B cell (primary cell): ENCODE data around the gene PRICKLE2. TPM values are rescaled to one million over a fixed set of nuclear protein-coding genes. Genes with fewer than 3 reads are reported as not detected.

Experiments
- ATAC-seq: fragments of 200-7000 bp; cut with Tn5 transposase; one replicate; pipeline ENCODE4 v1.10.0; 2021; ENCODE audit warnings: low read depth, mild to moderate bottlenecking, moderate number of reproducible peaks, moderate library complexity
- CTCF ChIA-PET: fragments of 350-600 bp; sonication (Branson Sonifier 250); formaldehyde crosslinking; loops from one replicate; lab custom pipeline; 2021; ENCODE audit warnings: antibody characterized with exemption, inconsistent platforms; lab: Charles Lee
- POLR2A ChIA-PET: fragments of 350-600 bp; sonication (Branson Sonifier 250); formaldehyde crosslinking; loops from one replicate; lab custom pipeline; 2021; ENCODE audit warnings: antibody characterized with exemption; lab: Charles Lee
- DNase-seq: peaks from one replicate; pipeline ENCODE4 v3.0.0; 2013
- H2AFZ ChIP-seq: 2 replicates; pipeline ENCODE4 v1.6.1; 2012; ENCODE audit warnings: mild to moderate bottlenecking, low read depth, low read length; ENCODE audit not compliant: insufficient read depth, poor library complexity, severe bottlenecking
- H3K27ac ChIP-seq, 2 donors: 1 replicate in 1 of 2; 2 replicates in 1 of 2; pipeline ENCODE4 v1.5.1; 2012 to 2013; ENCODE audit warnings: low read length in 2 of 2, mild to moderate bottlenecking in 2 of 2, moderate library complexity in 1 of 2
- H3K27me3 ChIP-seq, 4 experiments: fragments of 200-600 bp in 1 of 4; sonication (generic) in 1 of 4; replicated peaks in 1 of 4; 1 replicate in 2 of 4; 2 replicates in 2 of 4; pipeline versions ENCODE4 v1.6.1 to v1.7.0; 2013 to 2016; ENCODE audit warnings: low read length in 3 of 4, mild to moderate bottlenecking in 2 of 4, mixed read lengths in 1 of 4, moderate library complexity in 1 of 4; ENCODE audit not compliant: insufficient read depth in 4 of 4, control insufficient read depth in 3 of 4; ENCODE audit errors: control extremely low read depth in 1 of 4
- H3K36me3 ChIP-seq, 2 experiments: replicated peaks in 1 of 2; 1 replicate in 1 of 2; 2 replicates in 1 of 2; pipeline versions ENCODE4 v1.6.1 to v1.7.1; 2013; ENCODE audit warnings: low read length in 1 of 2; ENCODE audit not compliant: insufficient read depth in 2 of 2, control insufficient read depth in 1 of 2; ENCODE audit errors: control extremely low read depth in 1 of 2, extremely low read depth in 1 of 2
- H3K4me1 ChIP-seq, 2 donors: fragments of 200-600 bp in 1 of 2; sonication (generic) in 1 of 2; 1 replicate in 1 of 2; 2 replicates in 1 of 2; pipeline versions ENCODE4 v1.5.1 to v1.6.1; 2013 to 2017; ENCODE audit warnings: low read length in 2 of 2; ENCODE audit not compliant: control insufficient read depth in 2 of 2, insufficient read depth in 2 of 2
- H3K4me2 ChIP-seq: replicated peaks from 2 replicates; pipeline ENCODE3; 2012; ENCODE audit warnings: mild to moderate bottlenecking, low read depth, low read length; ENCODE audit not compliant: poor library complexity, severe bottlenecking
- H3K4me3 ChIP-seq, 5 experiments: fragments of 200-600 bp in 1 of 5; sonication (generic) in 1 of 5; 1 replicate in 3 of 5; 2 replicates in 2 of 5; pipeline versions ENCODE4 v1.5.1 to v1.7.0; 2011 to 2016; ENCODE audit warnings: low read length in 4 of 5, mild to moderate bottlenecking in 4 of 5, low read depth in 2 of 5, control low read depth in 1 of 5, moderate library complexity in 1 of 5; ENCODE audit not compliant: insufficient read depth in 1 of 5; ENCODE audit errors: control extremely low read depth in 1 of 5, extremely low read depth in 1 of 5
- H3K79me2 ChIP-seq: fragments of 200-600 bp; sonication (generic); one replicate; pipeline ENCODE4 v1.6.0; 2016; ENCODE audit warnings: low read length; ENCODE audit not compliant: control insufficient read depth, insufficient read depth
- H3K9ac ChIP-seq: fragments of 200-600 bp; sonication (generic); 2 replicates; pipeline ENCODE4 v1.6.1; 2017; ENCODE audit warnings: mild to moderate bottlenecking, low read length, moderate library complexity
- H3K9me3 ChIP-seq, 3 donors: one replicate each; pipeline versions ENCODE4 v1.6.1 to v1.7.1; 2013; ENCODE audit warnings: low read length in 2 of 3; ENCODE audit not compliant: control insufficient read depth in 2 of 3, insufficient read depth in 1 of 3; ENCODE audit errors: control extremely low read depth in 1 of 3
- H4K20me1 ChIP-seq: 2 replicates; pipeline ENCODE4 v1.6.0; 2012; ENCODE audit warnings: mild to moderate bottlenecking, low read length; ENCODE audit not compliant: insufficient read depth, control insufficient read depth, poor library complexity, severe bottlenecking
- H3K27ac Mint-ChIP-seq: one replicate; pipeline ENCODE4 v1.8.0; 2021; ENCODE audit warnings: mixed read lengths
- H3K27me3 Mint-ChIP-seq: one replicate; pipeline ENCODE4 v1.8.0; 2021; ENCODE audit warnings: mixed read lengths
- H3K4me1 Mint-ChIP-seq: one replicate; pipeline ENCODE4 v1.8.0; 2021; ENCODE audit warnings: mixed read lengths
- H3K4me3 Mint-ChIP-seq: one replicate; pipeline ENCODE4 v1.8.0; 2021; ENCODE audit warnings: mixed read lengths
- H3K9me3 Mint-ChIP-seq: one replicate; pipeline ENCODE4 v1.8.0; 2022; ENCODE audit warnings: mixed read lengths; ENCODE audit not compliant: insufficient read depth
- EZH2 ChIP-seq: IDR thresholded peaks from 2 replicates; pipeline ENCODE4 v1.6.1; 2012; ENCODE audit warnings: borderline replicate concordance, low read depth, mild to moderate bottlenecking, moderate library complexity, low read length; ENCODE audit not compliant: insufficient read depth, poor library complexity, severe bottlenecking
- WGBS: methylation state at CpG from one replicate; pipeline ENCODE4 v1.1.5; 2013; ENCODE audit warnings: missing lambda C conversion rate; ENCODE audit not compliant: insufficient coverage; 5-methylcytosine and 5-hydroxymethylcytosine counted together
- intact Hi-C: fragments of 100-400 bp; cut with micrococcal nuclease; formaldehyde crosslinking; loops from one replicate; pipeline ENCODE4 v1.10.0; 2022
- polyA plus RNA-seq: library from polyadenylated mRNA; depleted of rRNA; stranded (reverse); fragments of >200 nt; gene quantifications from 2 replicates; pipeline ENCODE4 v1.2.3, GENCODE V29; 2012
- total RNA-seq, 2 donors: library from RNA; stranded (reverse); fragments of 120-200 nt in 1 of 2; gene quantifications; 1 replicate in 1 of 2; 2 replicates in 1 of 2; pipeline versions ENCODE4 v1.2.3 to v1.2.4, GENCODE V29; 2013 to 2022
- TF ChIP-seq, protein P1 (sequence below): fragments of 200-600 bp; IDR thresholded peaks from one replicate; pipeline ENCODE4 v1.8.0; 2022; ENCODE audit warnings: antibody characterized with exemption, mild to moderate bottlenecking

The PRICKLE2 gene
- total and polyA plus RNA-seq, 2 donors (not counting 1 experiment from before 2014, with no cell fraction given), result 0.30 to 1.4 TPM

DNA sequence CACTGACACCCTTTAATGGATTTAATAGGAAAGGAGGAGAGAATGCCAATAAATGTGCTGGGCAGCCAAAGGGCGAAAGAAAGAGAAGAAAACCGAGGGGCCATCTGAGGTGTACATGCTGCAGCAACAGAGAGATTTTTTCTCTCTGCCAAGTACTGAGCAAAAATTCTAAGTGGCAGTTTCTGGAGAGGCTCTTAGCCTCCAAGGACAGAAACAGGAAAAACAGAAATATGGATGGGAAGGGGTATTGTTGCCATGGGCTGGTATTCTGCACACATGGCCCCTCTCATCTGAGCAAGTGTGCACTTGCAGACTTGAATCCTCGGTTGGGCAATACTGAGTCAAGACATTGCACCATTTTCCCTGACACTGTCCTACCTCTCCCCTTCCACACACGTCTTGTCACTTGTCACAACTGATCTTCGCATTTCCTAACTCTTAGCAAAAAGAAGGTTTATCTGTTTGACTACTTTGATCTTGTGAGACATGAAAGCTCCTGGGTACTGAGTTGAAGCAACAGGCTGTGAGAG, 73.9 kb downstream of the PRICKLE2 start:
- Histone ChIP-seq H3K9ac (no peak overlapping the region), H3K27me3 (no peaks in the 10 kb centered on the region), H3K9me3 (no peaks in the 10 kb centered on the region), H4K20me1 (no peaks in the 10 kb centered on the region), H3K4me1 (no peaks in the 10 kb centered on the region), H3K36me3 (no peaks in the 10 kb centered on the region), H3K79me2 (no peaks in the 10 kb centered on the region), H3K4me2 (no peak overlapping the region), H3K27ac (no peak overlapping the region), H3K4me3 (no peak overlapping the region), H2AFZ (no peak overlapping the region)
- WGBS, result 88% methylated on average over 3 of the region's 5 CpGs
- TF ChIP-seq, protein P1, sequence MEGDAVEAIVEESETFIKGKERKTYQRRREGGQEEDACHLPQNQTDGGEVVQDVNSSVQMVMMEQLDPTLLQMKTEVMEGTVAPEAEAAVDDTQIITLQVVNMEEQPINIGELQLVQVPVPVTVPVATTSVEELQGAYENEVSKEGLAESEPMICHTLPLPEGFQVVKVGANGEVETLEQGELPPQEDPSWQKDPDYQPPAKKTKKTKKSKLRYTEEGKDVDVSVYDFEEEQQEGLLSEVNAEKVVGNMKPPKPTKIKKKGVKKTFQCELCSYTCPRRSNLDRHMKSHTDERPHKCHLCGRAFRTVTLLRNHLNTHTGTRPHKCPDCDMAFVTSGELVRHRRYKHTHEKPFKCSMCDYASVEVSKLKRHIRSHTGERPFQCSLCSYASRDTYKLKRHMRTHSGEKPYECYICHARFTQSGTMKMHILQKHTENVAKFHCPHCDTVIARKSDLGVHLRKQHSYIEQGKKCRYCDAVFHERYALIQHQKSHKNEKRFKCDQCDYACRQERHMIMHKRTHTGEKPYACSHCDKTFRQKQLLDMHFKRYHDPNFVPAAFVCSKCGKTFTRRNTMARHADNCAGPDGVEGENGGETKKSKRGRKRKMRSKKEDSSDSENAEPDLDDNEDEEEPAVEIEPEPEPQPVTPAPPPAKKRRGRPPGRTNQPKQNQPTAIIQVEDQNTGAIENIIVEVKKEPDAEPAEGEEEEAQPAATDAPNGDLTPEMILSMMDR, result no peak
- TF ChIP-seq EZH2, result no peak
- H3K4me1 Mint-ChIP-seq, result no peaks in the 10 kb centered on the region
- no peak overlapping the region for H3K4me3 Mint-ChIP-seq
- intact Hi-C loops, result no loop called here
- POLR2A ChIA-PET, result no interaction called here
- ATAC-seq, result no peak
- CTCF ChIA-PET, result no interaction called here
- no peak overlapping the region for H3K27ac Mint-ChIP-seq
- no peak for DNase-seq
- no peaks in the 10 kb centered on the region for H3K9me3 Mint-ChIP-seq
- no peaks in the 10 kb centered on the region for H3K27me3 Mint-ChIP-seq

DNA sequence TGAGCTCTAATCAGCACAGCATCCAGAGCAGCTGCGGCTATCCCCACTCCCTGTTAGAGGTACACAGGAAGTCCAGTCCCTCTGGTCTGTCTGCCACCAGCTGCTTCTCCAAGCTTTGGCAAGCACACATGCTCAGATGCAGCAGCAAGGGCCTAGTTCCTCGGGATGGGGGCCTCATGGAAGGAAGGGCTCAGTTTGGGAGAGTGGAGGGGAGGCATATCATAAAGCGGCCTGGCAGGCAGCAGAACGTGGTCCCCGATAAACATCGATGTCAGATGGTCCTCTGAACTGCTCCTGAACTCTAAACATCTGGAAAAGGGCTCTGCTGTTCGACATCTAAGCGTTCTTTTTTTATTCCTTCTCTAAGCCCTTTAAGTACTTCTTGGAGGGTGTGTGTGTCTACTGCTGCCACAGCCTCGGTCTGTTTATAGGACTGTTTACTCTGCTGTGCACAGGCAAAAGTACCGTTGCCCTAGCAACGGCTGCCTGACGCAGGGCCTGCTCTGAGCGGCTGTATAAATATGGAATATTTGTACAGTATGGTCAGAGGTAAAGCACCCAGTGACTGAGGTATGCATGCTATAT, 74.6 kb downstream of the PRICKLE2 start:
- ATAC-seq (no peak), DNase-seq (no peak)
- Histone ChIP-seq H3K9ac (no peak overlapping the region), H3K9me3 (no peaks in the 10 kb centered on the region), H3K4me2 (no peak overlapping the region), H3K27me3 (no peaks in the 10 kb centered on the region), H3K36me3 (no peaks in the 10 kb centered on the region), H3K4me1 (no peaks in the 10 kb centered on the region), H3K4me3 (no peak overlapping the region), H3K27ac (no peak overlapping the region), H4K20me1 (no peaks in the 10 kb centered on the region), H3K79me2 (no peaks in the 10 kb centered on the region), H2AFZ (no peak overlapping the region)
- no peak overlapping the region for H3K4me3 Mint-ChIP-seq
- no peaks in the 10 kb centered on the region for H3K9me3 Mint-ChIP-seq
- no peak overlapping the region for H3K27ac Mint-ChIP-seq
- H3K27me3 Mint-ChIP-seq, result no peaks in the 10 kb centered on the region
- H3K4me1 Mint-ChIP-seq, result no peaks in the 10 kb centered on the region
- no peak for TF ChIP-seq EZH2
- TF ChIP-seq, protein P1, result no peak
- intact Hi-C loops, result no loop called here
- 95% methylated on average over 10 of the region's 13 CpGs for WGBS
- ChIA-PET POLR2A (no interaction called here), CTCF (no interaction called here)
